K562 (cell line): Measurements from ENCODE around the gene DDHD1. TPM values are rescaled to one million over a fixed set of nuclear protein-coding genes. Genes with fewer than 3 reads are reported as not detected.

Source experiments
- ATAC-seq: fragments of 200-7000 bp; cut with Tn5 transposase; 3 replicates; pipeline ENCODE4 v1.9.1; 2020; ENCODE audit warnings: moderate library complexity
- BruUV-seq: library from RNA; stranded (reverse); fragments of 400-500 nt; replicated peaks from 2 replicates; lab custom pipeline; 2021; lab: Mats Ljungman, UMichigan
- CTCF ChIA-PET: fragments of 300-600 bp; formaldehyde crosslinking; extraction: SDS; loops from one replicate; lab custom pipeline; 2021; ENCODE audit warnings: low intra/inter-chr PET ratio; lab: Yijun Ruan, JAX
- POLR2A ChIA-PET: fragments of 300-600, 350-650 bp; sonication (Branson Sonifier 250); formaldehyde crosslinking; extraction: SDS; loops from one replicate; lab custom pipeline; 2021; ENCODE audit warnings: antibody characterized with exemption, inconsistent platforms; lab: Yijun Ruan, JAX
- DNase-seq, 4 experiments: peaks; one replicate each; pipeline versions ENCODE4 v3.0.0 to v3.0.0-alpha.2; 2011 to 2018; ENCODE audit warnings: low spot score in 3 of 4, mixed read lengths in 3 of 4; ENCODE audit errors: extremely low read depth in 1 of 4
- FAIRE-seq: peaks from 2 replicates; lab custom pipeline; 2011; peaks lifted over from hg19 to GRCh38; lab: Jason Lieb, UNC
- H2AFZ ChIP-seq: 2 replicates; pipeline ENCODE4 v1.6.0; 2011; ENCODE audit warnings: low read depth, low read length, control low read depth, inconsistent platforms
- H3K27ac ChIP-seq: fragments of 200-600 bp; 3 replicates; pipeline ENCODE4 v1.8.0; 2011; ENCODE audit warnings: low read depth, mild to moderate bottlenecking, control low read depth, inconsistent platforms, low read length, moderate library complexity, mixed read lengths; ENCODE audit errors: extremely low read depth
- H3K27me3 ChIP-seq, 2 experiments: fragments of 300-600 bp in 1 of 2; 2 replicates in 1 of 2; 3 replicates in 1 of 2; pipeline versions ENCODE4 v1.6.0 to v1.8.0; 2011; ENCODE audit warnings: inconsistent platforms in 2 of 2, low read length in 2 of 2, mild to moderate bottlenecking in 1 of 2, mixed read lengths in 1 of 2, moderate library complexity in 1 of 2; ENCODE audit not compliant: control insufficient read depth in 2 of 2, insufficient read depth in 2 of 2
- H3K36me3 ChIP-seq: fragments of 300-600 bp; 3 replicates; pipeline ENCODE4 v1.8.0; 2011; ENCODE audit warnings: mild to moderate bottlenecking, low read length, inconsistent platforms; ENCODE audit not compliant: control insufficient read depth, insufficient read depth
- H3K4me1 ChIP-seq, 2 experiments: fragments of 200-600 bp in 1 of 2; replicated peaks in 1 of 2; 2 replicates in 1 of 2; 3 replicates in 1 of 2; pipeline versions ENCODE4 v1.5.1 to v1.8.0; 2011; ENCODE audit warnings: inconsistent platforms in 2 of 2, low read length in 2 of 2, mild to moderate bottlenecking in 1 of 2, mixed read lengths in 1 of 2, moderate library complexity in 1 of 2; ENCODE audit not compliant: control insufficient read depth in 2 of 2, insufficient read depth in 2 of 2
- H3K4me2 ChIP-seq: 2 replicates; pipeline ENCODE4 v1.6.1; 2011; ENCODE audit warnings: low read length, control low read depth, inconsistent platforms, mixed read lengths; ENCODE audit not compliant: insufficient read depth
- H3K4me3 ChIP-seq: fragments of 200-600 bp; sonication (generic), shearing (Covaris generic); 2 replicates; pipeline ENCODE4 v1.5.1; 2016; ENCODE audit warnings: control low read depth, inconsistent platforms
- H3K79me2 ChIP-seq: fragments of 200-600 bp; 3 replicates; pipeline ENCODE4 v1.8.0; 2011; ENCODE audit warnings: low read length, inconsistent platforms; ENCODE audit not compliant: control insufficient read depth, insufficient read depth
- H3K9ac ChIP-seq, 2 experiments: 2 replicates each; pipeline versions ENCODE4 v1.6.0 to v1.6.1; 2011; ENCODE audit warnings: low read depth in 2 of 2, low read length in 2 of 2, control low read depth in 1 of 2, inconsistent platforms in 1 of 2, mild to moderate bottlenecking in 1 of 2, mixed read lengths in 1 of 2; ENCODE audit not compliant: insufficient read depth in 1 of 2
- H3K9me1 ChIP-seq: one replicate; pipeline ENCODE4 v1.6.0; 2011; ENCODE audit warnings: inconsistent platforms, mild to moderate bottlenecking, low read length, moderate library complexity; ENCODE audit not compliant: control insufficient read depth, insufficient read depth
- H3K9me3 ChIP-seq: replicated peaks from 2 replicates; pipeline ENCODE4 v1.5.1; 2011; ENCODE audit warnings: low read depth, low read length, inconsistent platforms; ENCODE audit not compliant: control insufficient read depth, insufficient read depth
- H4K20me1 ChIP-seq: replicated peaks from 2 replicates; pipeline ENCODE4 v1.6.1; 2011; ENCODE audit warnings: low read length, inconsistent platforms, mixed read lengths; ENCODE audit not compliant: control insufficient read depth, insufficient read depth
- CBX3 ChIP-seq, 2 experiments: IDR thresholded peaks; 1 replicate in 1 of 2; 2 replicates in 1 of 2; pipeline ENCODE4 v1.6.1; 2012; ENCODE audit warnings: inconsistent platforms in 2 of 2, low read length in 2 of 2, borderline replicate concordance in 1 of 2, control low read depth in 1 of 2
- CREBBP ChIP-seq: IDR thresholded peaks from one replicate; pipeline ENCODE4 v1.6.1; 2012; ENCODE audit warnings: low read depth, mild to moderate bottlenecking, control low read depth, inconsistent platforms, low read length
- HDAC6 ChIP-seq: IDR thresholded peaks from 2 replicates; pipeline ENCODE4 v1.6.1; 2012; ENCODE audit warnings: low read depth, mild to moderate bottlenecking, control low read depth, inconsistent platforms, low read length, moderate library complexity
- HMG20B ChIP-seq: fragments of 250-450 bp; sonication (Bioruptor Pico); IDR thresholded peaks from 2 replicates; pipeline ENCODE4 v1.5.0; 2021; ENCODE audit warnings: mild to moderate bottlenecking
- IFI16 ChIP-seq: fragments of 250-450 bp; sonication (Bioruptor Pico); IDR thresholded peaks from 2 replicates; pipeline ENCODE4 v2.1.2; 2022; ENCODE audit warnings: mild to moderate bottlenecking, inconsistent platforms
- NCOA6 ChIP-seq: fragments of 450-650 bp; IDR thresholded peaks from 2 replicates; pipeline ENCODE4 v1.6.1; 2017; ENCODE audit warnings: mild to moderate bottlenecking
- ZC3H4 ChIP-seq: sonication (generic); formaldehyde crosslinking; IDR thresholded peaks from 2 replicates; pipeline ENCODE4 v1.9.0; 2021; ENCODE audit warnings: missing genetic modification reagents, borderline replicate concordance
- ZNF133 ChIP-seq: fragments of 250-450 bp; sonication (Bioruptor Pico); IDR thresholded peaks from 2 replicates; pipeline ENCODE4 v1.4.0; 2020; ENCODE audit warnings: mild to moderate bottlenecking
- ZNF174 ChIP-seq: fragments of 250-450 bp; sonication (Bioruptor Pico); IDR thresholded peaks from 2 replicates; pipeline ENCODE4 v1.4.0; 2020; ENCODE audit warnings: mild to moderate bottlenecking
- ZNF384 ChIP-seq: IDR thresholded peaks from 2 replicates; pipeline ENCODE4 v1.6.1; 2012; ENCODE audit warnings: low read depth, low read length, improper control_type of control experiment
- ZNF76 ChIP-seq: fragments of 250-450 bp; sonication (Bioruptor Pico); IDR thresholded peaks from 2 replicates; pipeline ENCODE4 v1.4.0; 2020; ENCODE audit warnings: mild to moderate bottlenecking, moderate library complexity, borderline replicate concordance
- WGBS: fragments of 100-300 bp; shearing (Covaris generic); methylation state at CpG from one replicate; pipeline ENCODE4 v1.1.6; 2016; ENCODE audit warnings: low coverage, mixed read lengths; ENCODE audit not compliant: insufficient coverage; ENCODE audit errors: missing lambda C conversion rate; 5-methylcytosine and 5-hydroxymethylcytosine counted together
- in situ Hi-C: fragments of 300-500 bp; cut with MboI; formaldehyde crosslinking; loops from 4 replicates; pipeline ENCODE4 v1.15.0; 2018; ENCODE audit warnings: inconsistent platforms, mixed read lengths
- intact Hi-C: fragments of 100-400 bp; cut with micrococcal nuclease; formaldehyde crosslinking; loops from 2 replicates; pipeline ENCODE4 v1.14.2; 2022
- polyA plus RNA-seq, 8 experiments: library from polyadenylated mRNA; depleted of rRNA in 4 of 8; stranded (reverse) in 5 of 8; unstranded in 3 of 8; fragments of >200 nt; fragmentation: Nextera tagmentation in 2 of 8; fragmentation: Illumina TruSeq in 1 of 8; extraction: Ambion mirVana in 2 of 8; extraction: Trizol in 1 of 8; gene quantifications; 2 replicates each; pipeline versions ENCODE4 v1.2.1 to v1.2.3, GENCODE V29; 2011 to 2014; ENCODE audit warnings: inconsistent platforms in 1 of 8, missing spikeins in 1 of 8
- total RNA-seq, 7 experiments: library from RNA; depleted of rRNA in 6 of 7; stranded (reverse); fragments of >200 nt in 6 of 7; fragmentation: Illumina TruSeq in 2 of 7; extraction: Trizol in 2 of 7; gene quantifications; 2 replicates each; pipeline versions ENCODE4 v1.2.1 to v1.2.3, GENCODE V29; 2011 to 2021; ENCODE audit warnings: low replicate concordance in 1 of 7
- TF ChIP-seq, protein P1 (sequence below): fragments of 450-650 bp; formaldehyde crosslinking; IDR thresholded peaks from 2 replicates; pipeline ENCODE4 v1.4.0; 2022; ENCODE audit warnings: mild to moderate bottlenecking, moderate library complexity
- TF ChIP-seq, protein P2 (sequence below): fragments of 250-450 bp; sonication (Bioruptor Pico); IDR thresholded peaks from 2 replicates; pipeline ENCODE4 v1.9.0; 2021; ENCODE audit warnings: mild to moderate bottlenecking, inconsistent platforms
- TF ChIP-seq, protein P3 (sequence below): fragments of 450-650 bp; IDR thresholded peaks from one replicate; pipeline ENCODE4 v1.6.1; 2018; ENCODE audit warnings: mild to moderate bottlenecking, moderate library complexity; ENCODE audit not compliant: partially characterized antibody
- TF ChIP-seq, protein P4 (sequence below): fragments of 450-650 bp; IDR thresholded peaks from 2 replicates; pipeline ENCODE4 v1.6.1; 2017; ENCODE audit warnings: antibody characterized with exemption

DDHD1 gene
- total and polyA plus RNA-seq, 9 of the 15 experiments (the other 6 are each of a cell fraction or from before 2014, with no cell fraction given): 1.2 to 12.3 (median 5.0) TPM

DNA sequence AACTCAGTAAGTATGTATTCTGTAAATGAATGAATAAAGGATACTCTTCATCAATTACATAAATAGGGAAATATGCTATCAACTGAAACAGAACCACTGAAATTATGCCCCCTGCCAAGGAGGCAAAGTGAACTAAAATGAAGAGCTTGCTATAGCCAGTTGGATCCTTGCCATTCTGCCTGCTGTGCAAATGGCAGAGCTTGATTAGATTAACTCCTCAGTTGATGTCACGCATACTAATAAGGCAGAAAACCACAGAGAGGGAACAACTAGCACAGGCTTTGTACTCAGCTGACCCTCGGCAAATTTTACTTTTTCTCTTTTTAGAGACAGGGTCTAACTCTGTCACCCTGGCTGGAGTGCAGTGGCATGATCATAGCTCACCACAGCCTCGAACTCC lies 165.6 kb downstream of the DDHD1 start (continued):
- TF ChIP-seq HMG20B (CRISPR knock-in tag): no peak
- TF ChIP-seq ZNF133 (CRISPR knock-in tag): no peak

DNA sequence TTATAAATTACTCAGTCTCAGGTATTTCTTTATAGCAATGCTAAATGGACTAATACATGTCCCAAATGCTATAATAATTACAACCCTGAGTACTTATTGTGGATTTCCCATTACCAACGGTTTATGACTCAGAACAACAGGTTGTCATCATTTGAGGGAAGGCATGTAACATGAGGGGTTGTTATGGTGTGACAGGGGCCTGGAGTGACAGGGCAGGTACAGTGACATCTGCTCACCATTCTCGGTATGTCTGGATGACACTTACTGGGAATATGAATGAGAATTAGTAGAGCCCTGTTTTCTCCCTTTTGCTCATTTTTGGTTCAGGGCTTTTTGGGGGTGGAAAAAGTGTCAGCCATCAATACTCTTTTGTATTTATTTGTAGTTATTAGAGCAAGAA lies 166.1 kb downstream of the DDHD1 start:
- Histone ChIP-seq H3K27ac (no peak overlapping the region), H3K79me2 (no peaks in the 10 kb centered on the region), H2AFZ (no peak overlapping the region), H3K9me3 (no peaks in the 10 kb centered on the region), H3K9ac (no peak overlapping the region), H3K9me1 (no peaks in the 10 kb centered on the region), H3K4me2 (no peak overlapping the region), H4K20me1 (no peaks in the 10 kb centered on the region), H3K4me1 (no peaks in the 10 kb centered on the region), H3K36me3 (no peaks in the 10 kb centered on the region), H3K4me3 (no peak overlapping the region), H3K27me3 (no peaks in the 10 kb centered on the region)
- WGBS: 8% methylated on average over 2 of the region's 2 CpGs
- TF ChIP-seq ZNF174 (no peak), NCOA6 (no peak), CBX3 (IDR thresholded peaks at IDR 0.05; ENCODE audit: borderline replicate concordance in 1 of 2, low read length in 2 of 2) (no peak), HDAC6 (no peak), CREBBP (no peak), IFI16 (CRISPR knock-in tag) (no peak), ZNF384 (no peak), ZC3H4 (no peak), ZNF76 (no peak)
- TF ChIP-seq, protein P1, sequence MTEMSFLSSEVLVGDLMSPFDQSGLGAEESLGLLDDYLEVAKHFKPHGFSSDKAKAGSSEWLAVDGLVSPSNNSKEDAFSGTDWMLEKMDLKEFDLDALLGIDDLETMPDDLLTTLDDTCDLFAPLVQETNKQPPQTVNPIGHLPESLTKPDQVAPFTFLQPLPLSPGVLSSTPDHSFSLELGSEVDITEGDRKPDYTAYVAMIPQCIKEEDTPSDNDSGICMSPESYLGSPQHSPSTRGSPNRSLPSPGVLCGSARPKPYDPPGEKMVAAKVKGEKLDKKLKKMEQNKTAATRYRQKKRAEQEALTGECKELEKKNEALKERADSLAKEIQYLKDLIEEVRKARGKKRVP (CRISPR knock-in tag): no peak
- TF ChIP-seq, protein P2, sequence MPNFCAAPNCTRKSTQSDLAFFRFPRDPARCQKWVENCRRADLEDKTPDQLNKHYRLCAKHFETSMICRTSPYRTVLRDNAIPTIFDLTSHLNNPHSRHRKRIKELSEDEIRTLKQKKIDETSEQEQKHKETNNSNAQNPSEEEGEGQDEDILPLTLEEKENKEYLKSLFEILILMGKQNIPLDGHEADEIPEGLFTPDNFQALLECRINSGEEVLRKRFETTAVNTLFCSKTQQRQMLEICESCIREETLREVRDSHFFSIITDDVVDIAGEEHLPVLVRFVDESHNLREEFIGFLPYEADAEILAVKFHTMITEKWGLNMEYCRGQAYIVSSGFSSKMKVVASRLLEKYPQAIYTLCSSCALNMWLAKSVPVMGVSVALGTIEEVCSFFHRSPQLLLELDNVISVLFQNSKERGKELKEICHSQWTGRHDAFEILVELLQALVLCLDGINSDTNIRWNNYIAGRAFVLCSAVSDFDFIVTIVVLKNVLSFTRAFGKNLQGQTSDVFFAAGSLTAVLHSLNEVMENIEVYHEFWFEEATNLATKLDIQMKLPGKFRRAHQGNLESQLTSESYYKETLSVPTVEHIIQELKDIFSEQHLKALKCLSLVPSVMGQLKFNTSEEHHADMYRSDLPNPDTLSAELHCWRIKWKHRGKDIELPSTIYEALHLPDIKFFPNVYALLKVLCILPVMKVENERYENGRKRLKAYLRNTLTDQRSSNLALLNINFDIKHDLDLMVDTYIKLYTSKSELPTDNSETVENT (CRISPR knock-in tag): no peak
- TF ChIP-seq, protein P3, sequence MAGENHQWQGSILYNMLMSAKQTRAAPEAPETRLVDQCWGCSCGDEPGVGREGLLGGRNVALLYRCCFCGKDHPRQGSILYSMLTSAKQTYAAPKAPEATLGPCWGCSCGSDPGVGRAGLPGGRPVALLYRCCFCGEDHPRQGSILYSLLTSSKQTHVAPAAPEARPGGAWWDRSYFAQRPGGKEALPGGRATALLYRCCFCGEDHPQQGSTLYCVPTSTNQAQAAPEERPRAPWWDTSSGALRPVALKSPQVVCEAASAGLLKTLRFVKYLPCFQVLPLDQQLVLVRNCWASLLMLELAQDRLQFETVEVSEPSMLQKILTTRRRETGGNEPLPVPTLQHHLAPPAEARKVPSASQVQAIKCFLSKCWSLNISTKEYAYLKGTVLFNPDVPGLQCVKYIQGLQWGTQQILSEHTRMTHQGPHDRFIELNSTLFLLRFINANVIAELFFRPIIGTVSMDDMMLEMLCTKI: no peak
- TF ChIP-seq, protein P4, sequence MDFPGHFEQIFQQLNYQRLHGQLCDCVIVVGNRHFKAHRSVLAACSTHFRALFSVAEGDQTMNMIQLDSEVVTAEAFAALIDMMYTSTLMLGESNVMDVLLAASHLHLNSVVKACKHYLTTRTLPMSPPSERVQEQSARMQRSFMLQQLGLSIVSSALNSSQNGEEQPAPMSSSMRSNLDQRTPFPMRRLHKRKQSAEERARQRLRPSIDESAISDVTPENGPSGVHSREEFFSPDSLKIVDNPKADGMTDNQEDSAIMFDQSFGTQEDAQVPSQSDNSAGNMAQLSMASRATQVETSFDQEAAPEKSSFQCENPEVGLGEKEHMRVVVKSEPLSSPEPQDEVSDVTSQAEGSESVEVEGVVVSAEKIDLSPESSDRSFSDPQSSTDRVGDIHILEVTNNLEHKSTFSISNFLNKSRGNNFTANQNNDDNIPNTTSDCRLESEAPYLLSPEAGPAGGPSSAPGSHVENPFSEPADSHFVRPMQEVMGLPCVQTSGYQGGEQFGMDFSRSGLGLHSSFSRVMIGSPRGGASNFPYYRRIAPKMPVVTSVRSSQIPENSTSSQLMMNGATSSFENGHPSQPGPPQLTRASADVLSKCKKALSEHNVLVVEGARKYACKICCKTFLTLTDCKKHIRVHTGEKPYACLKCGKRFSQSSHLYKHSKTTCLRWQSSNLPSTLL: no peak
- no peak for DNase-seq
- FAIRE-seq: no peak
- POLR2A ChIA-PET: interaction anchor here (0.6 kb wide), 1 partner anchor 163 kb away, joined by 3 read pairs; no protein-coding TSS in a partner anchor
- BruUV-seq: no TSS peak
- intact Hi-C loops: no loop called here
- in situ Hi-C loops: no loop called here
- no peak for ATAC-seq
- CTCF ChIA-PET: no interaction called here
